K562 (cell line): Measurements from ENCODE around the gene CLTB. TPM values are rescaled to one million over a fixed set of nuclear protein-coding genes. Genes with fewer than 3 reads are reported as not detected.
A peak's percentile ranks its signal among the peaks of the same experiment; 100 is the strongest.

Experiments
- ATAC-seq: fragments of 200-7000 bp; cut with Tn5 transposase; 3 replicates; pipeline ENCODE4 v1.9.1; 2020; ENCODE audit warnings: moderate library complexity
- BruUV-seq: library from RNA; stranded (reverse); fragments of 400-500 nt; replicated peaks from 2 replicates; lab custom pipeline; 2021; lab: Mats Ljungman, UMichigan
- CTCF ChIA-PET: fragments of 300-600 bp; formaldehyde crosslinking; extraction: SDS; loops from one replicate; lab custom pipeline; 2021; ENCODE audit warnings: low intra/inter-chr PET ratio; lab: Yijun Ruan, JAX
- POLR2A ChIA-PET: fragments of 300-600, 350-650 bp; sonication (Branson Sonifier 250); formaldehyde crosslinking; extraction: SDS; loops from one replicate; lab custom pipeline; 2021; ENCODE audit warnings: antibody characterized with exemption, inconsistent platforms; lab: Yijun Ruan, JAX
- DNase-seq, 4 experiments: peaks; one replicate each; pipeline versions ENCODE4 v3.0.0 to v3.0.0-alpha.2; 2011 to 2018; ENCODE audit warnings: low spot score in 3 of 4, mixed read lengths in 3 of 4; ENCODE audit errors: extremely low read depth in 1 of 4
- FAIRE-seq: peaks from 2 replicates; lab custom pipeline; 2011; peaks lifted over from hg19 to GRCh38; lab: Jason Lieb, UNC
- H2AFZ ChIP-seq: 2 replicates; pipeline ENCODE4 v1.6.0; 2011; ENCODE audit warnings: low read depth, low read length, control low read depth, inconsistent platforms
- H3K27ac ChIP-seq: fragments of 200-600 bp; 3 replicates; pipeline ENCODE4 v1.8.0; 2011; ENCODE audit warnings: low read depth, mild to moderate bottlenecking, control low read depth, inconsistent platforms, low read length, moderate library complexity, mixed read lengths; ENCODE audit errors: extremely low read depth
- H3K27me3 ChIP-seq, 2 experiments: fragments of 300-600 bp in 1 of 2; 2 replicates in 1 of 2; 3 replicates in 1 of 2; pipeline versions ENCODE4 v1.6.0 to v1.8.0; 2011; ENCODE audit warnings: inconsistent platforms in 2 of 2, low read length in 2 of 2, mild to moderate bottlenecking in 1 of 2, mixed read lengths in 1 of 2, moderate library complexity in 1 of 2; ENCODE audit not compliant: control insufficient read depth in 2 of 2, insufficient read depth in 2 of 2
- H3K36me3 ChIP-seq: fragments of 300-600 bp; 3 replicates; pipeline ENCODE4 v1.8.0; 2011; ENCODE audit warnings: mild to moderate bottlenecking, low read length, inconsistent platforms; ENCODE audit not compliant: control insufficient read depth, insufficient read depth
- H3K4me1 ChIP-seq, 2 experiments: fragments of 200-600 bp in 1 of 2; replicated peaks in 1 of 2; 2 replicates in 1 of 2; 3 replicates in 1 of 2; pipeline versions ENCODE4 v1.5.1 to v1.8.0; 2011; ENCODE audit warnings: inconsistent platforms in 2 of 2, low read length in 2 of 2, mild to moderate bottlenecking in 1 of 2, mixed read lengths in 1 of 2, moderate library complexity in 1 of 2; ENCODE audit not compliant: control insufficient read depth in 2 of 2, insufficient read depth in 2 of 2
- H3K4me2 ChIP-seq: 2 replicates; pipeline ENCODE4 v1.6.1; 2011; ENCODE audit warnings: low read length, control low read depth, inconsistent platforms, mixed read lengths; ENCODE audit not compliant: insufficient read depth
- H3K4me3 ChIP-seq: fragments of 200-600 bp; sonication (generic), shearing (Covaris generic); 2 replicates; pipeline ENCODE4 v1.5.1; 2016; ENCODE audit warnings: control low read depth, inconsistent platforms
- H3K79me2 ChIP-seq: fragments of 200-600 bp; 3 replicates; pipeline ENCODE4 v1.8.0; 2011; ENCODE audit warnings: low read length, inconsistent platforms; ENCODE audit not compliant: control insufficient read depth, insufficient read depth
- H3K9ac ChIP-seq, 2 experiments: 2 replicates each; pipeline versions ENCODE4 v1.6.0 to v1.6.1; 2011; ENCODE audit warnings: low read depth in 2 of 2, low read length in 2 of 2, control low read depth in 1 of 2, inconsistent platforms in 1 of 2, mild to moderate bottlenecking in 1 of 2, mixed read lengths in 1 of 2; ENCODE audit not compliant: insufficient read depth in 1 of 2
- H3K9me1 ChIP-seq: one replicate; pipeline ENCODE4 v1.6.0; 2011; ENCODE audit warnings: inconsistent platforms, mild to moderate bottlenecking, low read length, moderate library complexity; ENCODE audit not compliant: control insufficient read depth, insufficient read depth
- H3K9me3 ChIP-seq: replicated peaks from 2 replicates; pipeline ENCODE4 v1.5.1; 2011; ENCODE audit warnings: low read depth, low read length, inconsistent platforms; ENCODE audit not compliant: control insufficient read depth, insufficient read depth
- H4K20me1 ChIP-seq: replicated peaks from 2 replicates; pipeline ENCODE4 v1.6.1; 2011; ENCODE audit warnings: low read length, inconsistent platforms, mixed read lengths; ENCODE audit not compliant: control insufficient read depth, insufficient read depth
- SRSF3 ChIP-seq: fragments of 200-400 bp; formaldehyde crosslinking; IDR thresholded peaks from 2 replicates; pipeline ENCODE4 v1.6.1; 2016; ENCODE audit warnings: mild to moderate bottlenecking, low read length, moderate library complexity; ENCODE audit not compliant: insufficient read depth
- ZBTB7A ChIP-seq: IDR thresholded peaks from 2 replicates; pipeline ENCODE4 v1.6.1; 2011; ENCODE audit warnings: low read depth, mild to moderate bottlenecking, low read length, moderate library complexity, borderline replicate concordance; ENCODE audit not compliant: control insufficient read depth
- WGBS: fragments of 100-300 bp; shearing (Covaris generic); methylation state at CpG from one replicate; pipeline ENCODE4 v1.1.6; 2016; ENCODE audit warnings: low coverage, mixed read lengths; ENCODE audit not compliant: insufficient coverage; ENCODE audit errors: missing lambda C conversion rate; 5-methylcytosine and 5-hydroxymethylcytosine counted together
- in situ Hi-C: fragments of 300-500 bp; cut with MboI; formaldehyde crosslinking; loops from 4 replicates; pipeline ENCODE4 v1.15.0; 2018; ENCODE audit warnings: inconsistent platforms, mixed read lengths
- intact Hi-C: fragments of 100-400 bp; cut with micrococcal nuclease; formaldehyde crosslinking; loops from 2 replicates; pipeline ENCODE4 v1.14.2; 2022
- polyA plus RNA-seq, 8 experiments: library from polyadenylated mRNA; depleted of rRNA in 4 of 8; stranded (reverse) in 5 of 8; unstranded in 3 of 8; fragments of >200 nt; fragmentation: Nextera tagmentation in 2 of 8; fragmentation: Illumina TruSeq in 1 of 8; extraction: Ambion mirVana in 2 of 8; extraction: Trizol in 1 of 8; gene quantifications; 2 replicates each; pipeline versions ENCODE4 v1.2.1 to v1.2.3, GENCODE V29; 2011 to 2014; ENCODE audit warnings: inconsistent platforms in 1 of 8, missing spikeins in 1 of 8
- total RNA-seq, 7 experiments: library from RNA; depleted of rRNA in 6 of 7; stranded (reverse); fragments of >200 nt in 6 of 7; fragmentation: Illumina TruSeq in 2 of 7; extraction: Trizol in 2 of 7; gene quantifications; 2 replicates each; pipeline versions ENCODE4 v1.2.1 to v1.2.3, GENCODE V29; 2011 to 2021; ENCODE audit warnings: low replicate concordance in 1 of 7
- TF ChIP-seq, protein P1 (sequence below): fragments of 250-450 bp; sonication (Bioruptor Pico); IDR thresholded peaks from 2 replicates; pipeline ENCODE4 v1.5.0; 2021; ENCODE audit warnings: mild to moderate bottlenecking, moderate library complexity

CLTB gene
- total and polyA plus RNA-seq, 9 of the 15 experiments (the other 6 are each of a cell fraction or from before 2014, with no cell fraction given): 1.8 to 117 (median 39.0) TPM

DNA sequence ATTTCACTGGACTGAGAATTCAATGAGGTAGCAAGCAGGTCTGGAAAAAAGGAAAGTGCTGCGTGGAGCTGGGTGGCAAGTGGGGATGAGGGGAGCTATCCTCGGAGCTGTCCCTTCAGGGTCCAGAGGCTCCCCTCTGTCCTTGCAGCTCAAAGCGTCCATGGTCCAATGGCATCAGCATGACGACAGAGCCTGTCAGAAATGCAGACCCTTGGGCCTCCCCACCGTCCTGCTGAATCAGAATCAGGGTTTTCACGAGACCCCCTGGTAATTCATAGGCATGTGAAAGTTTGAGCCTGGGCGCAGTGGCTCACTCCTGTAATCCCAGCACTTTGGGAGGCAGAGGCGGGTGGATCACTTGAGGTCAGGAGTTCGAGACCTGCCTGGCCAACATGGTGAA lies 22.2 kb downstream of the CLTB start:
- CTCF ChIA-PET: no interaction called here
- H3K79me2 ChIP-seq: peaks cover 20% of the 10 kb centered on the region
- intact Hi-C loops (no loop called here), in situ Hi-C loops (no loop called here)
- FAIRE-seq: no peak
- no peak overlapping the region for H3K4me3 ChIP-seq
- 77% methylated on average over 9 of the region's 9 CpGs for WGBS
- H3K27me3 ChIP-seq: no peaks in the 10 kb centered on the region
- H3K9me3 ChIP-seq: no peaks in the 10 kb centered on the region
- no peak overlapping the region for H3K4me2 ChIP-seq
- H3K36me3 ChIP-seq: peaks cover 60% of the 10 kb centered on the region
- H4K20me1 ChIP-seq: no peaks in the 10 kb centered on the region
- TF ChIP-seq ZBTB7A (no peak), SRSF3 (no peak)
- TF ChIP-seq, protein P1, sequence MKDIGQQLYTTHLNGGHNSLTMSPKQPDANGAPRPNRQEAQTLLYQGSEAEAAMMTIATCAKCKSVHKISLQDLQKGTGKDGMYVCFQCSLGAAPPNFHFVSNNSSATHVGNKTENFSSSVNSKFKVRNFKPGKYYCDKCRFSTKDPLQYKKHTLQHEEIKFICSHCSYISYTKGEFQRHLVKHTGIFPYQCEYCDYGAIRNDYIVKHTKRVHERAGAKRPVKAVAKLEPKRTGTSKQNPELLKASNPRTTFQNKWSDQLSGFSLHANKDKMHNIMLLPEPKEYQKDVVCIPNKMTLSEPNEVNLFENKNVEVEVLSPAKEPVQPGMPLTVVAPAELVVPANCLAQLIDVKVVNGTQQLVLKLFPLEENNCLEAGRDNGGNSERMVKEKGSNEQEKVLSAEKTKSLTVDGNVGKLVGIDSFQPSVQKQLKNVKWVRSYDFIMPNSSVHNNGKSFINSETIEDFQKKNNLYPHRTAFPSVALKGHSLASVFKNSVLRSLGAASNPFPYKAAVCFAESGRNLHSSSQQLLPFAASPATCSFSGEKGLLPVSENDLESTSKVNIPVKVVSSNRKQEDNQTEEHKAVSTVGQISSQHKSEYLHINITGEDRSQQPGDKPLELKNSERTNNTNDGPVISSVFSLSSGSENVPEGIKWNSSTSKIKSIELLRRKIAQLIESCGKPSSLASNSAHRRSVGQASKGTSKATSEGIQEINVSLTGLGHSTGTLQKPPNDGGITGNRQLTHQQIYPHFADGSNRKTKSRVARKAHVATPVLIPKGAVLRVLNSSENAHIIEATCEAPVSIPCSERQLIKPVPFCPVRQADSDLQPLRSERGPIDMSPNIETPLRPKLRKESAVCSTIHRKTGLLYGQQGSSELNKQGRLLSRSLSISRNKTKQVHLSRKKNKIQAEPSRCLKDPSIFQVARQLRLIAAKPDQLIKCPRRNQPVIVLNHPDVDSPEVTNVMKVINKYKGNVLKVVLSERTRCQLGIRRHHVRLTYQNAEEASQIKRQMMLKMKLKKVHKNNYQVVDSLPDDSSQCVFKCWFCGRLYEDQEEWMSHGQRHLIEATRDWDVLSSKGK (CRISPR knock-in tag): no peak
- peaks cover 3% of the 10 kb centered on the region for H3K9me1 ChIP-seq
- no peak overlapping the region for H2AFZ ChIP-seq
- H3K27ac ChIP-seq: no peak overlapping the region
- DNase-seq: no peak
- ATAC-seq: no peak
- peaks cover 12 to 33% of the 10 kb centered on the region in 2 experiments; a peak in 4 of 5 replicates for H3K4me1 ChIP-seq
- POLR2A ChIA-PET: interaction anchor here (0.6 to 3.3 kb wide), 2 partner anchors 13 to 158 kb away, joined by 3 to 15 read pairs; no protein-coding TSS in a partner anchor
- H3K9ac ChIP-seq: peak overlapping the region in 1 of 2 experiments; percentile 68; a peak in 2 of 4 replicates
- no TSS peak for BruUV-seq
